GM19372 (cell line): Measurements from ENCODE around the gene ZNF99.
"Not testable (repeated sequence)": the region's sequence is repeated elsewhere in the genome, so short reads cannot be mapped to it uniquely, and the experiment has no call there.

Source experiments
- ATAC-seq: cut with Tn5 transposase; IDR thresholded peaks from one replicate; pipeline ENCODE4 v1.9.1; 2021; ENCODE audit warnings: mild to moderate bottlenecking, low read depth, moderate library complexity; ENCODE audit not compliant: unreplicated experiment

The ZNF99 gene

GRCh38 chr19:22783651-22784410 lies at the start of gene ZNF99:
Gene ZNF99 (minus strand): TSS chr19:22784151. CDS start chr19:22784016, 135 bp downstream.
- ATAC-seq, result no peak

GRCh38 chr19:22832031-22832762 lies 48.2 kb upstream of the ZNF99 start, which contains the start of gene ZNF723:
Gene ZNF723 (plus strand): TSS chr19:22832291. CDS start chr19:22832380, 89 bp downstream.
- no peak for ATAC-seq

- ATAC-seq, result no peak
Measured at GRCh38 chr19:22831211-22831610, 47.3 kb upstream of the ZNF99 start.

GRCh38 chr19:22814124-22814523 lies 30.2 kb upstream of the ZNF99 start:
- ATAC-seq, result no peak

- ATAC-seq, result no peak
Measured at GRCh38 chr19:22807061-22807835, 23.3 kb upstream of the ZNF99 start.

GRCh38 chr19:22806418-22806817 lies 22.5 kb upstream of the ZNF99 start:
- no peak for ATAC-seq

- ATAC-seq, result no peak
Measured at GRCh38 chr19:22797040-22797439, 13.1 kb upstream of the ZNF99 start.

GRCh38 chr19:22792863-22793262 lies 8.9 kb upstream of the ZNF99 start:
- not testable (repeated sequence) for ATAC-seq

GRCh38 chr19:22735911-22736645 lies 47.9 kb downstream of the ZNF99 start:
- ATAC-seq, result no peak

GRCh38 chr19:22733691-22734090 lies 50.3 kb downstream of the ZNF99 start:
- no peak for ATAC-seq

GRCh38 chr19:22728214-22728613 lies 55.7 kb downstream of the ZNF99 start:
- ATAC-seq, result not testable (repeated sequence)

GRCh38 chr19:22721533-22721932 lies 62.4 kb downstream of the ZNF99 start:
- ATAC-seq, result not testable (repeated sequence)

GRCh38 chr19:22708983-22709382 lies 75.0 kb downstream of the ZNF99 start:
- ATAC-seq, result no peak

- ATAC-seq, result not testable (repeated sequence)
Measured at GRCh38 chr19:22703096-22703495, 80.9 kb downstream of the ZNF99 start.

GRCh38 chr19:22702661-22703060 lies 81.3 kb downstream of the ZNF99 start:
- not testable (repeated sequence) for ATAC-seq
